DMS79 treated with DMSO at 0.1 percent for 48 hours (cell line): ENCODE data around the gene STPG2.

Source experiments
- DNase-seq: peaks from one replicate; lab custom pipeline; 2025; lab: John Stamatoyannopoulos, UW

The STPG2 gene

GRCh38 chr4:97812768-97813167 is 330.5 kb downstream of the STPG2 start:
- no peak for DNase-seq

- no peak for DNase-seq
Observed at GRCh38 chr4:97786306-97786920, 356.9 kb downstream of the STPG2 start.

- DNase-seq = no peak
Observed at GRCh38 chr4:97778174-97778573, 365.1 kb downstream of the STPG2 start.

- DNase-seq = no peak
Observed at GRCh38 chr4:97774347-97774989, 368.8 kb downstream of the STPG2 start.

GRCh38 chr4:97770222-97770621 is 373.1 kb downstream of the STPG2 start:
- DNase-seq = no peak

GRCh38 chr4:97762115-97762512 is 381.2 kb downstream of the STPG2 start:
- no peak for DNase-seq

- no peak for DNase-seq
Observed at GRCh38 chr4:97761445-97762114, 381.7 kb downstream of the STPG2 start.

GRCh38 chr4:97759785-97760184 is 383.5 kb downstream of the STPG2 start:
- DNase-seq = no peak

GRCh38 chr4:97752599-97752998 is 390.7 kb downstream of the STPG2 start:
- no peak for DNase-seq

GRCh38 chr4:97747945-97748344 is 395.3 kb downstream of the STPG2 start:
- DNase-seq = no peak

- DNase-seq = no peak
Observed at GRCh38 chr4:97720869-97721432, 422.3 kb downstream of the STPG2 start.

- no peak for DNase-seq
Observed at GRCh38 chr4:97691111-97691605, 452.1 kb downstream of the STPG2 start.

GRCh38 chr4:97670703-97671269 is 472.5 kb downstream of the STPG2 start:
- DNase-seq = no peak

- DNase-seq = no peak
Observed at GRCh38 chr4:97665553-97665952, 477.7 kb downstream of the STPG2 start.

GRCh38 chr4:97664741-97665140 is 478.5 kb downstream of the STPG2 start:
- no peak for DNase-seq

- no peak for DNase-seq
Observed at GRCh38 chr4:97662133-97662532, 481.1 kb downstream of the STPG2 start.

- DNase-seq = no peak
Observed at GRCh38 chr4:97656044-97656720, 487.1 kb downstream of the STPG2 start.

- no peak for DNase-seq
Observed at GRCh38 chr4:97653701-97654100, 489.6 kb downstream of the STPG2 start.

- DNase-seq = no peak
Observed at GRCh38 chr4:97646997-97647396, 496.3 kb downstream of the STPG2 start.

GRCh38 chr4:97645071-97645821 is 498.0 kb downstream of the STPG2 start:
- no peak for DNase-seq

- DNase-seq = no peak
Observed at GRCh38 chr4:97643179-97643578, 500.1 kb downstream of the STPG2 start.
